ENCODE data around the gene RTN1.

- TF ChIP-seq POLR2A (IDR thresholded peaks at IDR 0.05; ENCODE audit: low read length) (no peak), GATA1 (IDR thresholded peaks at IDR 0.05; ENCODE audit: low read depth, low read length) (no peak)
Measured at GRCh38 chr14:59771577-59771976, 99.0 kb downstream of the RTN1 start.

Measured in erythroblast (primary cell).